WI38 (cell line): ENCODE data around the gene IFRD2.

Experiments used
- H3K4me3 ChIP-seq: 2 replicates; pipeline ENCODE4 v1.5.1; 2011; ENCODE audit warnings: low read depth, mild to moderate bottlenecking, control low read depth, low read length
- CTCF ChIP-seq: IDR thresholded peaks from 2 replicates; pipeline ENCODE4 v1.5.1; 2012; ENCODE audit warnings: low read depth, mild to moderate bottlenecking, control low read depth, low read length

Gene IFRD2

GRCh38 chr3:50323614-50324199, 31.5 kb upstream of the IFRD2 start:
- TF ChIP-seq CTCF: no peak
- H3K4me3 ChIP-seq: no peak overlapping the region

- H3K4me3 ChIP-seq: no peak overlapping the region
- TF ChIP-seq CTCF: no peak
These were observed 30.9 kb upstream of the IFRD2 start for GRCh38 chr3:50323092-50323600.

- TF ChIP-seq CTCF: no peak
- peak within 1 kb of the TSS; percentile 73 for H3K4me3 ChIP-seq
These were observed 30.3 kb upstream of the IFRD2 start, which contains the start of gene HYAL2 for GRCh38 chr3:50322386-50323091. Gene HYAL2 (minus strand): TSS chr3:50322745. CDS start chr3:50320489, 2,256 bp downstream.

GRCh38 chr3:50322115-50322385, 29.8 kb upstream of the IFRD2 start:
- peak overlapping the region; percentile 73 for H3K4me3 ChIP-seq
- no peak for TF ChIP-seq CTCF

GRCh38 chr3:50321336-50322114, 29.3 kb upstream of the IFRD2 start:
- peak; percentile 44 for TF ChIP-seq CTCF

GRCh38 chr3:50320853-50321335, 28.7 kb upstream of the IFRD2 start:
- no peak for TF ChIP-seq CTCF
- peak overlapping the region; percentile 73 for H3K4me3 ChIP-seq

More at GRCh38 chr3:50321336-50322114, 29.3 kb upstream of the IFRD2 start:
- peak overlapping the region; percentile 73 for H3K4me3 ChIP-seq
